ENCODE data around the gene XK. TPM values are rescaled to one million over a fixed set of nuclear protein-coding genes. Genes with fewer than 3 reads are reported as not detected.
"Not testable (repeated sequence)": the region's sequence is repeated elsewhere in the genome, so short reads cannot be mapped to it uniquely, and the experiment has no call there.

The XK gene
- total RNA-seq, 4 donors from 2014 or later: 2.8 to 8.8 (median 5.1) TPM

GRCh38 chrX:37759351-37759750 lies 73.8 kb downstream of the XK start:
- Histone ChIP-seq H3K36me3 (no peaks in the 10 kb centered on the region), H3K4me3 (no peak overlapping the region), H3K9me3 (no peaks in the 10 kb centered on the region), H3K27me3 (no peaks in the 10 kb centered on the region), H3K4me1 (no peaks in the 10 kb centered on the region), H3K27ac (no peak overlapping the region)
- in situ Hi-C loops (cut with MboI; ENCODE audit: low sequenced_read_pairs in 4 of 4) (no loop called here), intact Hi-C loops (cut with DNase I; ENCODE audit: low total_unique reads) (no loop called here)
- TF ChIP-seq CTCF (IDR thresholded peaks at IDR 0.05 in 4 of 5, conservative IDR thresholded peaks at IDR 0.05 in 1 of 5) (no peak), POLR2A (IDR thresholded peaks at IDR 0.05) (no peak)
- ATAC-seq (no peak), DNase-seq (no peak)

- Histone ChIP-seq H3K4me1 (no peaks in the 10 kb centered on the region), H3K27me3 (no peaks in the 10 kb centered on the region), H3K4me3 (no peak overlapping the region), H3K36me3 (no peaks in the 10 kb centered on the region), H3K27ac (no peak overlapping the region), H3K9me3 (no peaks in the 10 kb centered on the region)
- intact Hi-C loops (cut with DNase I; ENCODE audit: low total_unique reads): no loop called here
- no peak for DNase-seq
- no peak for ATAC-seq
- in situ Hi-C loops (cut with MboI; ENCODE audit: low sequenced_read_pairs in 4 of 4): no loop called here
- TF ChIP-seq CTCF (IDR thresholded peaks at IDR 0.05 in 4 of 5, conservative IDR thresholded peaks at IDR 0.05 in 1 of 5) (no peak), POLR2A (IDR thresholded peaks at IDR 0.05) (no peak)
Measured at GRCh38 chrX:37759878-37760418, 74.4 kb downstream of the XK start.

GRCh38 chrX:37763400-37763799 lies 77.8 kb downstream of the XK start:
- Histone ChIP-seq H3K27ac (no peak overlapping the region), H3K9me3 (no peaks in the 10 kb centered on the region), H3K36me3 (no peaks in the 10 kb centered on the region), H3K27me3 (no peaks in the 10 kb centered on the region), H3K4me3 (no peak overlapping the region), H3K4me1 (no peaks in the 10 kb centered on the region)
- TF ChIP-seq POLR2A (IDR thresholded peaks at IDR 0.05) (no peak), CTCF (IDR thresholded peaks at IDR 0.05 in 4 of 5, conservative IDR thresholded peaks at IDR 0.05 in 1 of 5) (no peak)
- in situ Hi-C loops (cut with MboI; ENCODE audit: low sequenced_read_pairs in 4 of 4): no loop called here
- ATAC-seq: no peak
- no peak for DNase-seq
- intact Hi-C loops (cut with DNase I; ENCODE audit: low total_unique reads): no loop called here

GRCh38 chrX:37765507-37765906 lies 79.9 kb downstream of the XK start:
- ATAC-seq (no peak), DNase-seq (no peak)
- TF ChIP-seq CTCF (IDR thresholded peaks at IDR 0.05 in 4 of 5, conservative IDR thresholded peaks at IDR 0.05 in 1 of 5) (no peak), POLR2A (IDR thresholded peaks at IDR 0.05) (no peak)
- intact Hi-C loops (cut with DNase I; ENCODE audit: low total_unique reads): no loop called here
- H3K4me1 ChIP-seq: no peaks in the 10 kb centered on the region
- in situ Hi-C loops (cut with MboI; ENCODE audit: low sequenced_read_pairs in 4 of 4): no loop called here
- no peak overlapping the region for H3K4me3 ChIP-seq
- no peaks in the 10 kb centered on the region for H3K36me3 ChIP-seq
- no peak overlapping the region for H3K27ac ChIP-seq
- H3K27me3 ChIP-seq: no peaks in the 10 kb centered on the region
- no peaks in the 10 kb centered on the region for H3K9me3 ChIP-seq

- no peak overlapping the region for H3K27ac ChIP-seq
- no peaks in the 10 kb centered on the region for H3K36me3 ChIP-seq
- H3K9me3 ChIP-seq: no peaks in the 10 kb centered on the region
- intact Hi-C loops (cut with DNase I; ENCODE audit: low total_unique reads) (no loop called here), in situ Hi-C loops (cut with MboI; ENCODE audit: low sequenced_read_pairs in 4 of 4) (no loop called here)
- no peaks in the 10 kb centered on the region for H3K4me1 ChIP-seq
- DNase-seq: no peak
- no peak for ATAC-seq
- no peak for TF ChIP-seq POLR2A (IDR thresholded peaks at IDR 0.05)
- no peak for TF ChIP-seq CTCF (IDR thresholded peaks at IDR 0.05 in 4 of 5, conservative IDR thresholded peaks at IDR 0.05 in 1 of 5)
- no peak overlapping the region for H3K4me3 ChIP-seq
- H3K27me3 ChIP-seq: no peaks in the 10 kb centered on the region
Measured at GRCh38 chrX:37767430-37767829, 81.8 kb downstream of the XK start.

GRCh38 chrX:37768866-37769265 lies 83.3 kb downstream of the XK start:
- intact Hi-C loops (cut with DNase I; ENCODE audit: low total_unique reads); H3K4me3 ChIP-seq; in situ Hi-C loops (cut with MboI; ENCODE audit: low sequenced_read_pairs in 4 of 4); DNase-seq; ATAC-seq; H3K27me3 ChIP-seq; H3K4me1 ChIP-seq; H3K27ac ChIP-seq; H3K36me3 ChIP-seq; H3K9me3 ChIP-seq: not testable (repeated sequence)

Data from gastrocnemius medialis (tissue), 4 donors.